Measurements from ENCODE around the gene CACFD1.

Gene CACFD1

GRCh38 chr9:133464638-133465037, 4.9 kb downstream of the CACFD1 start:
- DNase-seq (ENCODE audit: low read depth), result no peak

- DNase-seq (ENCODE audit: low read depth), result no peak
Observed at GRCh38 chr9:133465984-133466383, 6.2 kb downstream of the CACFD1 start.

- no peak for DNase-seq (ENCODE audit: low read depth)
Observed at GRCh38 chr9:133467101-133467500, 7.3 kb downstream of the CACFD1 start.

GRCh38 chr9:133468374-133468773, 8.6 kb downstream of the CACFD1 start:
- no peak for DNase-seq (ENCODE audit: low read depth)

GRCh38 chr9:133468777-133469421, 9.1 kb downstream of the CACFD1 start:
- no peak for DNase-seq (ENCODE audit: low read depth)

- DNase-seq (ENCODE audit: low read depth), result no peak
Observed at GRCh38 chr9:133470427-133470924, 10.7 kb downstream of the CACFD1 start.

- no peak for DNase-seq (ENCODE audit: low read depth)
Observed at GRCh38 chr9:133470988-133471387, 11.2 kb downstream of the CACFD1 start.

GRCh38 chr9:133471551-133472276, 11.9 kb downstream of the CACFD1 start:
- DNase-seq (ENCODE audit: low read depth), result no peak

- no peak for DNase-seq (ENCODE audit: low read depth)
Observed at GRCh38 chr9:133472277-133472645, 12.5 kb downstream of the CACFD1 start.

- DNase-seq (ENCODE audit: low read depth), result no peak
Observed at GRCh38 chr9:133472753-133473378, 13.1 kb downstream of the CACFD1 start.

GRCh38 chr9:133473743-133474142, 14.0 kb downstream of the CACFD1 start:
- DNase-seq (ENCODE audit: low read depth), result no peak

- DNase-seq (ENCODE audit: low read depth), result no peak
Observed at GRCh38 chr9:133474215-133474614, 14.4 kb downstream of the CACFD1 start.

GRCh38 chr9:133474853-133475252, 15.1 kb downstream of the CACFD1 start:
- no peak for DNase-seq (ENCODE audit: low read depth)

- DNase-seq (ENCODE audit: low read depth), result no peak
Observed at GRCh38 chr9:133475292-133476012, 15.7 kb downstream of the CACFD1 start.

GRCh38 chr9:133476036-133476931, 16.5 kb downstream of the CACFD1 start:
- no peak for DNase-seq (ENCODE audit: low read depth)

- no peak for DNase-seq (ENCODE audit: low read depth)
Observed at GRCh38 chr9:133476941-133477340, 17.2 kb downstream of the CACFD1 start.

- no peak for DNase-seq (ENCODE audit: low read depth)
Observed at GRCh38 chr9:133477461-133477860, 17.7 kb downstream of the CACFD1 start.

GRCh38 chr9:133477992-133478850, 18.4 kb downstream of the CACFD1 start:
- DNase-seq (ENCODE audit: low read depth), result no peak

GRCh38 chr9:133478851-133479711, 19.3 kb downstream of the CACFD1 start, which contains the start of gene SLC2A6:
Gene SLC2A6 (minus strand): TSS chr9:133479099. CDS start chr9:133479059, 40 bp downstream.
- DNase-seq (ENCODE audit: low read depth), result peak; percentile 51

Measured in GM04504 (cell line).